ENCODE results near the gene SLC47A2. TPM values are rescaled to one million over a fixed set of nuclear protein-coding genes. Genes with fewer than 3 reads are reported as not detected.

The SLC47A2 gene
- total RNA-seq, 1 donor from 2014 or later, result 0.74 TPM

- Histone ChIP-seq H3K27ac (no peak overlapping the region), H3K36me3 (no peaks in the 10 kb centered on the region), H3K4me3 (no peak overlapping the region), H3K4me1 (peaks cover 50% of the 10 kb centered on the region), H3K9me3 (no peaks in the 10 kb centered on the region), H3K27me3 (no peaks in the 10 kb centered on the region)
- no peak for DNase-seq (ENCODE audit: extremely low spot score in 2 of 2)
- intact Hi-C loops (cut with DNase I), result no loop called here
- TF ChIP-seq CTCF (IDR thresholded peaks at IDR 0.05) (no peak), POLR2AphosphoS5 (IDR thresholded peaks at IDR 0.05; ENCODE audit: insufficient read depth in 1 of 2, low read depth in 1 of 2) (no peak), POLR2A (IDR thresholded peaks at IDR 0.05) (no peak)
Observed at GRCh38 chr17:19750835-19751234, 34.5 kb upstream of the SLC47A2 start.

GRCh38 chr17:19750020-19750572, 33.7 kb upstream of the SLC47A2 start:
- H3K4me1 ChIP-seq, result peaks cover 56% of the 10 kb centered on the region
- no peak for DNase-seq (ENCODE audit: extremely low spot score in 2 of 2)
- no peaks in the 10 kb centered on the region for H3K36me3 ChIP-seq
- no peak for TF ChIP-seq CTCF (IDR thresholded peaks at IDR 0.05)
- no peak for TF ChIP-seq POLR2AphosphoS5 (IDR thresholded peaks at IDR 0.05; ENCODE audit: insufficient read depth in 1 of 2, low read depth in 1 of 2)
- no peak for TF ChIP-seq POLR2A (IDR thresholded peaks at IDR 0.05)
- H3K9me3 ChIP-seq, result no peaks in the 10 kb centered on the region
- no peaks in the 10 kb centered on the region for H3K27me3 ChIP-seq
- intact Hi-C loops (cut with DNase I), result no loop called here
- no peak overlapping the region for H3K4me3 ChIP-seq
- H3K27ac ChIP-seq, result no peak overlapping the region

DNA sequence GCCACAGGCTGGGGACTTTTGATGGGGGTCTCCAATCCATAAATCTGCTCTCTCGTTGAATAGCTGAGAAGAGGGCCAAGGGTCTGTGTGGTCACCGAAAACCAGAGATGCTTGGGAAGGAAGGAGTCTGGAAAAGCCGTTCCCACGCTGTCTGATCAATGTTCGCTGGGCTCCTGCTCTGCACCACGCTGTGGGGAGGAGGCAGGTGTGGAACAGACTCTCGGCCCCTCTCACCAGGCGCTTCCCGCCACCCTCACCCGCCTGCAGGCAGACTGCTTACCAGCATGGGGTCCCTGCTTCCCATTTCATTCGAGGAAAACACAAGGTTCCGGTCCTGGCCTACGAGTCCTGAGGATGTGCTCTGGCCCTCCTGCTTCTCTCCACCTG, 32.4 kb upstream of the SLC47A2 start:
- DNase-seq (ENCODE audit: extremely low spot score in 2 of 2), result no peak
- Histone ChIP-seq H3K27me3 (no peaks in the 10 kb centered on the region), H3K4me1 (peaks cover 66% of the 10 kb centered on the region), H3K27ac (peak overlapping the region; percentile 44), H3K36me3 (no peaks in the 10 kb centered on the region), H3K4me3 (no peak overlapping the region), H3K9me3 (no peaks in the 10 kb centered on the region)
- intact Hi-C loops (cut with DNase I), result no loop called here
- no peak for TF ChIP-seq POLR2AphosphoS5 (IDR thresholded peaks at IDR 0.05; ENCODE audit: insufficient read depth in 1 of 2, low read depth in 1 of 2)
- TF ChIP-seq CTCF (IDR thresholded peaks at IDR 0.05), result no peak
- TF ChIP-seq POLR2A (IDR thresholded peaks at IDR 0.05), result no peak

DNA sequence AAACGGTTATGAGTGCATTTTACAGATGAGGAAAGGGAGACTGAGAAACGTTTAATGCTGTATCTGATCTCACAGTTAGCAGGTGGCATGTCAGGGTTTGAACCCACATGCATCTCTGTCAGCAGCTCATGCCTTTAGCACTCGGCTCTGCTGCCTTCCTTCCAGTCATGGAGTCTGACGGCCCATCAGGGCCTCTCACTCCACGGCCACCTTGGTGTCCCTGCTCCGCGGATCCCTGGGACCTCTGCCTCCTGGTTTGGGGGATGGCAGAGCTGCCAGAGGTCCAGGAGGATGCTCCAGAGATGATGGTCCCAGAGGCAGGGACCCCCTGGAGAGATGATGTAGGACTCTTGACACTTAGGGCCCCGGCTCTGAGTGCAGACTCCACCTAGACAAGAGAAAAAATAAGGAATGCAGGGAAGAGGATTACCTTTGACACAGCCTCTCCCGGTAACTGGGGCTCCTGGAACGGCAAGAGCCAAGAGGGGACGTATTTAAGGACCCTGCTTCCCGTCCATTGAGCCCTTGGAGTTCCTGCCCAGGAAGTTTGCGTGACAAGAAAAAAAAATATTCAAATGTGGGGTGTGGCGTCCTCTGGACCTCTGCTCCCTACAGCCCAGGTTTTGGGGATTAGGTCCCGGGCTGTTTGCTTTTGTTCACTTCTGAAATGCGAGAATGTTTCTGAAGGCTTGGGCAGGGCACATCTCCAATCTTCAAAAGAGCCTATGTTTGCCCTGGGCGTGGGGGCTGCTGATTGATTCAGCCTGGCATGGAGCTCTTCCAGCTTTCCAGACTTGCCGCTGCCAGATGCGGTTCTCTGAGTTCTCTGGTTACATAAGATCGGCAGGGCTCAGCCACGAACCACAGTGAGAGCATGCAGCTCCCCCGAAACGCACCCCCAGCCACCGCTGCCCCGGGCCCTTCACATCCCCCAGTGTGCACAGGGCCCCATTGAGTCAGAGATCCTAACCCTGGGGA, 31.7 kb upstream of the SLC47A2 start, which contains the start of gene ALDH3A1:
TSS of gene ALDH3A1 (minus strand) at position 470 of the 978 bp plus-strand sequence. CDS start 3,169 bp downstream, outside the sequence.
- TF ChIP-seq POLR2AphosphoS5 (IDR thresholded peaks at IDR 0.05; ENCODE audit: insufficient read depth in 1 of 2, low read depth in 1 of 2), result no peak
- peaks cover 59% of the 10 kb centered on the region for H3K4me1 ChIP-seq
- intact Hi-C loops (cut with DNase I), result no loop called here
- H3K27ac ChIP-seq, result peak within 1 kb of the TSS; percentile 44
- no peaks in the 10 kb centered on the region for H3K36me3 ChIP-seq
- no peak for DNase-seq (ENCODE audit: extremely low spot score in 2 of 2)
- H3K4me3 ChIP-seq, result no peak within 1 kb of the TSS
- no peaks in the 10 kb centered on the region for H3K27me3 ChIP-seq
- no peaks in the 10 kb centered on the region for H3K9me3 ChIP-seq

DNA sequence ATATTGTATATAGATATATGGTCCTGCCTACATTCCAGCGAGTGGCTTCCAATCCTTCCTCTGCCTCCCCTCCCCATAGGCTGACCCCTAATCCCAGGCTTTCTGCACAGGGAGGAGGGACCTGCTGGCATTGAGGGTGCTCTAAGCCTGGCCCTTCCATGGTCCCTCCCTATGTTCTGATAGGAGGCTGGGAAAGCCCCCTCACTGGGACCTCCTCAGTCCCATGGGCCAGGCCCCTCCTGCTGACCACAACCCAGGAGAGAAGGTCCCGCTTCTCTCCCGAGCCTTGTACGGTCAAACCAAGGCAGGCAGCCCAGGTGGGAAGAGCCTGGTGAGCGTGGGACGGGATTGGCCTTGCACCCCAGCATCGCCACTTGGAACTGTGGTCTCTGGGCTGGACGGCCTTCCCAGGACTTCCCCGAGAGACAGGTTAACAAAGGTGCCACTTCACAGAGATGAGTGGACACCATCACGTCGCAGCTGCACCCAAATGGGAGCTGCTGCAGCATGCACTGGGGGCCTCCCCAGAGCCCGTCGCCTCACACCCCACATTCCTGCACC, 30.9 kb upstream of the SLC47A2 start:
- Histone ChIP-seq H3K36me3 (no peaks in the 10 kb centered on the region), H3K27me3 (no peaks in the 10 kb centered on the region), H3K9me3 (no peaks in the 10 kb centered on the region), H3K27ac (no peak overlapping the region), H3K4me1 (peaks cover 50% of the 10 kb centered on the region), H3K4me3 (no peak overlapping the region)
- intact Hi-C loops (cut with DNase I), result no loop called here
- no peak for DNase-seq (ENCODE audit: extremely low spot score in 2 of 2)
- TF ChIP-seq CTCF (IDR thresholded peaks at IDR 0.05) (no peak), POLR2AphosphoS5 (IDR thresholded peaks at IDR 0.05; ENCODE audit: insufficient read depth in 1 of 2, low read depth in 1 of 2) (no peak), POLR2A (IDR thresholded peaks at IDR 0.05) (no peak)

Data from vagina (tissue), 2 donors.